ENCODE results near the gene TMEM38B. TPM values are rescaled to one million over a fixed set of nuclear protein-coding genes. Genes with fewer than 3 reads are reported as not detected.
"Not testable (repeated sequence)": the region's sequence is repeated elsewhere in the genome, so short reads cannot be mapped to it uniquely, and the experiment has no call there.

The TMEM38B gene
- total and polyA plus RNA-seq, 2 donors = 9.6 to 15.0 TPM

DNA sequence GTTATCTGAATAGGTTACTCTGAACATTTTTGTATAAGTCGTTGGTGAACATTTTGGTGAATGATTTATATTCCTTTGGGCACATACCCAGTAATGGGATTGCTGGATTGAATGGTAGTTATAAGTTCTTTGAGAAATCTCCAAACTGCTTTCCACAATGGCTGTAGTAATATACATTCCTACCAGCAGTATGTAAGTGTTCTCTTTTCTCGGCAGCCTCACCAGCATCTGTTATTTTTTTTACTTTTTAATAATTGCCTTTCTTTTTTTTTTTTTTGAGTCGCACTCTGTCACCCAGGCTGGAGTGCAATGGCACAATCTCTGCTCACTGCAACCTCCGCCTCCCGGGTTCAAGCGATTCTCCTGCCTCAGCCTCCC is 89.1 kb downstream of the TMEM38B start:
- H3K27ac ChIP-seq (ENCODE audit: low read depth); H3K4me3 ChIP-seq (ENCODE audit: low read depth, low read length); H3K36me3 ChIP-seq (ENCODE audit: insufficient read depth); DNase-seq (ENCODE audit: extremely low spot score); H3K4me1 ChIP-seq (ENCODE audit: insufficient read depth): not testable (repeated sequence)
- WGBS = 81% methylated on average over 6 of the region's 6 CpGs

GRCh38 chr9:105786796-105787195 is 92.5 kb downstream of the TMEM38B start:
- H3K36me3 ChIP-seq (ENCODE audit: insufficient read depth); DNase-seq (ENCODE audit: extremely low spot score); H3K27ac ChIP-seq (ENCODE audit: low read depth); H3K4me1 ChIP-seq (ENCODE audit: insufficient read depth); H3K4me3 ChIP-seq (ENCODE audit: low read depth, low read length): not testable (repeated sequence)
- 87% methylated on average over 2 of the region's 2 CpGs for WGBS

GRCh38 chr9:105816202-105816744 is 121.9 kb downstream of the TMEM38B start:
- no peaks in the 10 kb centered on the region for H3K4me1 ChIP-seq (ENCODE audit: insufficient read depth)
- H3K36me3 ChIP-seq (ENCODE audit: insufficient read depth) = no peaks in the 10 kb centered on the region
- H3K4me3 ChIP-seq (ENCODE audit: low read depth, low read length) = no peak overlapping the region
- no peak for DNase-seq (ENCODE audit: extremely low spot score)
- no peak overlapping the region for H3K27ac ChIP-seq (ENCODE audit: low read depth)
- WGBS = 82% methylated on average over 3 of the region's 3 CpGs

DNA sequence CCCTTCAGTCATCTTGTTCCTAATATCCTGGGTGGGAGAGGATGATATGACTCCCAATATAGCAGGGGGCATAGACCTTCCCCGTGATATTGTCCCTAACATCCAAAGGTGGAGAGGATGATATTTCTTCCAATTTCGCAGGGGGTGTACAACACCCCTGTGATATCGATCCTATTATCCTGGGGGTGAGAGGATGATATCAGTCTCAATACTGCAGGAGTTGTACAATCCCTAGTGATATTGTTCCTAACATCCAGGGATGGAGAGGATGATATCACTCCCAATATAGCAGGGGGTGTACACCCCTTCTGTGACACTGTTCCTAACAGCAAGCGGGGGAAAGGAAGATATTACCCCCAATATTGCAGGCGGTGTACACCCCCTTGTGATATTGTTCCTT is 122.6 kb downstream of the TMEM38B start:
- Histone ChIP-seq H3K27ac (ENCODE audit: low read depth) (no peak overlapping the region), H3K36me3 (ENCODE audit: insufficient read depth) (no peaks in the 10 kb centered on the region), H3K4me1 (ENCODE audit: insufficient read depth) (no peaks in the 10 kb centered on the region), H3K4me3 (ENCODE audit: low read depth, low read length) (no peak overlapping the region)
- WGBS = 93% methylated on average over 5 of the region's 5 CpGs
- no peak for DNase-seq (ENCODE audit: extremely low spot score)

DNA sequence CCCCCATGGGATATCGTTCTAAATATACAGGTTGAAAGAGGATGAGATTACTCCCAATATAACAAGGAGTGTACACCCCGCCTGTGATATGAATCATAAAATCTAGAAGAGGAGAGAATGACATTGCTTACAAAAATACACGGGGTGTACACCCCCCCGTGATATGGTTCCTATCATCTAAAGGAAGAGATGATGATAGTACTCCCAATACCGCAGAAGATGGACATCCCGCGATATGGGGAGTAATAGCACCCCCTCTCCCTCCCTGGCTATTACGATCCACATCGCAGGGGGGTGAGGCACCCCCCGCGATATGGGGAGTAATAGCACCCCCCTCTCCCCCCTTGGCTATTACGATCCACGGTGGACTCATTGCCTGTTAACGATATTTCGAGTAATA is 124.6 kb downstream of the TMEM38B start:
- H3K27ac ChIP-seq (ENCODE audit: low read depth) = no peak overlapping the region
- no peaks in the 10 kb centered on the region for H3K4me1 ChIP-seq (ENCODE audit: insufficient read depth)
- H3K4me3 ChIP-seq (ENCODE audit: low read depth, low read length) = no peak overlapping the region
- H3K36me3 ChIP-seq (ENCODE audit: insufficient read depth) = no peaks in the 10 kb centered on the region
- DNase-seq (ENCODE audit: extremely low spot score) = no peak
- 86% methylated on average over 15 of the region's 15 CpGs for WGBS

GRCh38 chr9:105822814-105823213 is 128.5 kb downstream of the TMEM38B start:
- H3K4me1 ChIP-seq (ENCODE audit: insufficient read depth) = no peaks in the 10 kb centered on the region
- H3K4me3 ChIP-seq (ENCODE audit: low read depth, low read length) = no peak overlapping the region
- H3K36me3 ChIP-seq (ENCODE audit: insufficient read depth) = no peaks in the 10 kb centered on the region
- no peak overlapping the region for H3K27ac ChIP-seq (ENCODE audit: low read depth)
- 74% methylated on average over 23 of the region's 23 CpGs for WGBS
- no peak for DNase-seq (ENCODE audit: extremely low spot score)

Other genes with a start within 250 kb of the TMEM38B start
- 27.5 TPM for gene FSD1L, start 246.5 kb upstream of the TMEM38B start, total RNA-seq
- 1.7 TPM for gene FSD1L, start 246.5 kb upstream of the TMEM38B start, polyA plus RNA-seq
- 48.9 TPM for gene FKTN, start 136.4 kb upstream of the TMEM38B start, total RNA-seq
- gene FKTN, start 136.4 kb upstream of the TMEM38B start, polyA plus RNA-seq = 5.0 TPM
- 0.69 TPM for gene TAL2, start 32.1 kb upstream of the TMEM38B start, total RNA-seq
- gene TAL2, start 32.1 kb upstream of the TMEM38B start, polyA plus RNA-seq = not detected